H1 (cell line): ENCODE data around the gene CDC7. TPM values are rescaled to one million over a fixed set of nuclear protein-coding genes. Genes with fewer than 3 reads are reported as not detected.

Experiments
- CTCF ChIA-PET: fragments of 300-600 bp; sonication (Branson Sonifier 250); formaldehyde crosslinking; loops from one replicate; lab custom pipeline; 2021; ENCODE audit not compliant: partially characterized antibody; lab: Charles Lee
- POLR2A ChIA-PET: fragments of 300-600 bp; sonication (Branson Sonifier 250); formaldehyde crosslinking; loops from one replicate; lab custom pipeline; 2021; ENCODE audit warnings: inconsistent platforms; ENCODE audit not compliant: partially characterized antibody; lab: Charles Lee
- DNase-seq, 2 experiments: peaks; one replicate each; pipeline versions ENCODE4 v3.0.0 to v3.0.0-alpha.2; 2010 to 2022; ENCODE audit warnings: low spot score in 2 of 2, low read depth in 1 of 2, mixed read lengths in 1 of 2
- FAIRE-seq: peaks from 2 replicates; lab custom pipeline; 2011; peaks lifted over from hg19 to GRCh38; lab: Jason Lieb, UNC
- H2AFZ ChIP-seq: 2 replicates; pipeline ENCODE4 v1.8.1; 2012; ENCODE audit warnings: low read length, inconsistent platforms
- H2AK5ac ChIP-seq: 2 replicates; pipeline ENCODE4 v1.6.1; 2013; ENCODE audit warnings: low read depth, low read length
- H2BK120ac ChIP-seq: replicated peaks from 2 replicates; pipeline ENCODE3; 2013; ENCODE audit warnings: low read depth, low read length, inconsistent platforms
- H2BK12ac ChIP-seq: 2 replicates; pipeline ENCODE4 v1.6.1; 2013; ENCODE audit warnings: low read depth, low read length
- H2BK15ac ChIP-seq: 2 replicates; pipeline ENCODE4 v1.6.1; 2013; ENCODE audit warnings: low read length
- H2BK20ac ChIP-seq: 2 replicates; pipeline ENCODE4 v1.6.1; 2013; ENCODE audit warnings: low read length
- H2BK5ac ChIP-seq: 2 replicates; pipeline ENCODE4 v1.6.1; 2013; ENCODE audit warnings: low read depth, low read length
- H3K14ac ChIP-seq: 2 replicates; pipeline ENCODE4 v1.6.1; 2013; ENCODE audit warnings: inconsistent platforms; ENCODE audit not compliant: insufficient read length
- H3K18ac ChIP-seq: 2 replicates; pipeline ENCODE4 v1.6.1; 2013; ENCODE audit warnings: low read length; ENCODE audit errors: extremely low read depth
- H3K23ac ChIP-seq: 2 replicates; pipeline ENCODE4 v1.6.1; 2013; ENCODE audit warnings: inconsistent platforms; ENCODE audit not compliant: insufficient read length
- H3K23me2 ChIP-seq: 2 replicates; pipeline ENCODE4 v1.6.1; 2013; ENCODE audit warnings: low read depth, low read length
- H3K27ac ChIP-seq: 2 replicates; pipeline ENCODE4 v1.6.1; 2011; ENCODE audit warnings: low read depth, low read length, inconsistent platforms
- H3K27me3 ChIP-seq, 4 experiments: replicated peaks in 1 of 4; 1 replicate in 1 of 4; 2 replicates in 3 of 4; pipeline versions ENCODE4 v1.6.1 to v1.8.1; 2011 to 2013; ENCODE audit warnings: low read length in 3 of 4, mild to moderate bottlenecking in 3 of 4, inconsistent platforms in 2 of 4, mixed read lengths in 2 of 4, moderate library complexity in 1 of 4; ENCODE audit not compliant: control insufficient read depth in 3 of 4, insufficient read depth in 3 of 4; ENCODE audit errors: extremely low read depth in 1 of 4
- H3K36me3 ChIP-seq, 4 experiments: 2 replicates each; pipeline versions ENCODE4 v1.6.1 to v1.8.1; 2011 to 2013; ENCODE audit warnings: mild to moderate bottlenecking in 4 of 4, low read length in 3 of 4, moderate library complexity in 2 of 4, control low read depth in 1 of 4, inconsistent platforms in 1 of 4; ENCODE audit not compliant: insufficient read depth in 4 of 4, control insufficient read depth in 2 of 4
- H3K4ac ChIP-seq: replicated peaks from 2 replicates; pipeline ENCODE3; 2013; ENCODE audit warnings: low read length, low read depth, mixed read lengths, inconsistent platforms; ENCODE audit not compliant: insufficient read length
- H3K4me1 ChIP-seq, 4 experiments: replicated peaks in 1 of 4; 1 replicate in 1 of 4; 2 replicates in 3 of 4; pipeline versions ENCODE4 v1.6.1 to v1.8.1; 2011 to 2013; ENCODE audit warnings: low read length in 3 of 4, inconsistent platforms in 2 of 4, mixed read lengths in 1 of 4; ENCODE audit not compliant: insufficient read depth in 4 of 4, control insufficient read depth in 3 of 4
- H3K4me2 ChIP-seq, 2 experiments: 2 replicates each; pipeline versions ENCODE4 v1.6.1 to v1.8.1; 2011 to 2013; ENCODE audit warnings: low read depth in 2 of 2, low read length in 2 of 2, control low read depth in 1 of 2, inconsistent platforms in 1 of 2, mild to moderate bottlenecking in 1 of 2; ENCODE audit not compliant: insufficient read depth in 1 of 2
- H3K4me3 ChIP-seq, 4 experiments: fragments of 200-600, 300-600 bp in 1 of 4; sonication (generic), shearing (Covaris generic), sonication (Bioruptor Twin) in 1 of 4; 2 replicates each; pipeline versions ENCODE4 v1.5.1 to v1.8.1; 2011 to 2016; ENCODE audit warnings: low read length in 4 of 4, low read depth in 3 of 4, control low read depth in 2 of 4, inconsistent platforms in 2 of 4, mild to moderate bottlenecking in 2 of 4, mixed read lengths in 1 of 4, moderate library complexity in 1 of 4; ENCODE audit not compliant: insufficient read depth in 2 of 4; ENCODE audit errors: extremely low read depth in 1 of 4
- H3K56ac ChIP-seq: replicated peaks from 2 replicates; pipeline ENCODE3; 2013; ENCODE audit warnings: low read depth, mild to moderate bottlenecking, mixed read lengths, low read length, inconsistent platforms; ENCODE audit not compliant: insufficient read length
- H3K79me1 ChIP-seq: 2 replicates; pipeline ENCODE4 v1.6.1; 2013; ENCODE audit warnings: low read depth, low read length, control low read depth
- H3K79me2 ChIP-seq, 2 experiments: 2 replicates each; pipeline versions ENCODE4 v1.6.1 to v1.8.1; 2012 to 2013; ENCODE audit warnings: low read length in 2 of 2, mild to moderate bottlenecking in 2 of 2, inconsistent platforms in 1 of 2; ENCODE audit not compliant: insufficient read depth in 2 of 2, control insufficient read depth in 1 of 2
- H3K9ac ChIP-seq, 4 experiments: replicated peaks in 1 of 4; 1 replicate in 1 of 4; 2 replicates in 3 of 4; pipeline versions ENCODE4 v1.6.1 to v1.8.1; 2011 to 2013; ENCODE audit warnings: low read depth in 3 of 4, low read length in 3 of 4, control low read depth in 2 of 4, mild to moderate bottlenecking in 2 of 4, moderate library complexity in 2 of 4, inconsistent platforms in 1 of 4; ENCODE audit errors: extremely low read depth in 1 of 4
- H3K9me3 ChIP-seq, 2 experiments: 2 replicates each; pipeline versions ENCODE4 v1.6.1 to v1.8.1; 2012 to 2013; ENCODE audit warnings: mild to moderate bottlenecking in 2 of 2, moderate library complexity in 2 of 2, control low read depth in 1 of 2, inconsistent platforms in 1 of 2, low read depth in 1 of 2, low read length in 1 of 2, mixed read lengths in 1 of 2; ENCODE audit not compliant: insufficient read depth in 2 of 2
- H4K20me1 ChIP-seq, 2 experiments: replicated peaks in 1 of 2; 2 replicates each; pipeline versions ENCODE3 to v1.8.1; 2011 to 2013; ENCODE audit warnings: inconsistent platforms in 2 of 2, low read length in 2 of 2, mild to moderate bottlenecking in 1 of 2; ENCODE audit not compliant: insufficient read depth in 2 of 2, control insufficient read depth in 1 of 2
- H4K5ac ChIP-seq: 2 replicates; pipeline ENCODE4 v1.6.1; 2013; ENCODE audit warnings: low read length, low read depth, mixed read lengths, inconsistent platforms; ENCODE audit not compliant: insufficient read length
- H4K8ac ChIP-seq: 2 replicates; pipeline ENCODE4 v1.8.0; 2013; ENCODE audit warnings: mild to moderate bottlenecking, moderate library complexity, low read length, inconsistent platforms; ENCODE audit not compliant: insufficient read depth; ENCODE audit errors: extremely low read depth
- H4K91ac ChIP-seq: replicated peaks from 2 replicates; pipeline ENCODE3; 2013; ENCODE audit warnings: low read length, mixed read lengths, inconsistent platforms; ENCODE audit not compliant: insufficient read length
- WGBS, 2 experiments: shearing (Covaris generic) in 1 of 2; methylation state at CpG; one replicate each; pipeline versions ENCODE4 v1.1.6 to v1.1.7; 2013 to 2015; ENCODE audit warnings: low lambda C conversion rate in 2 of 2, mixed read lengths in 2 of 2, inconsistent platforms in 1 of 2, low coverage in 1 of 2, missing lambda C conversion rate in 1 of 2; ENCODE audit not compliant: insufficient replicate concordance in 2 of 2, insufficient coverage in 1 of 2, insufficient read length in 1 of 2; ENCODE audit errors: extremely low coverage in 1 of 2, missing lambda C conversion rate in 1 of 2; 5-methylcytosine and 5-hydroxymethylcytosine counted together
- polyA plus RNA-seq, 7 experiments: library from polyadenylated mRNA; depleted of rRNA in 3 of 7; stranded (reverse) in 5 of 7; unstranded in 2 of 7; fragments of >200 nt in 5 of 7; fragments of 200-250 nt in 2 of 7; gene quantifications; 1 replicate in 5 of 7; 2 replicates in 1 of 7; 4 replicates in 1 of 7; pipeline versions ENCODE4 v1.2.1 to v1.2.3, GENCODE V29; 2011 to 2013; ENCODE audit warnings: missing spikeins in 2 of 7, mixed read lengths in 2 of 7
- total RNA-seq: library from RNA; stranded (reverse); fragmentation: NEBNext Ultra II Directional; extraction: Animal tissue kit (Norgen Biotek cat#: 25700); gene quantifications from 2 replicates; pipeline ENCODE4 v1.2.1, GENCODE V29; 2021

Gene CDC7
- total and polyA plus RNA-seq, 2 of the 8 experiments (the other 6 are each of a cell fraction or from before 2014, with no cell fraction given), result 12.2 to 34.4 TPM

DNA sequence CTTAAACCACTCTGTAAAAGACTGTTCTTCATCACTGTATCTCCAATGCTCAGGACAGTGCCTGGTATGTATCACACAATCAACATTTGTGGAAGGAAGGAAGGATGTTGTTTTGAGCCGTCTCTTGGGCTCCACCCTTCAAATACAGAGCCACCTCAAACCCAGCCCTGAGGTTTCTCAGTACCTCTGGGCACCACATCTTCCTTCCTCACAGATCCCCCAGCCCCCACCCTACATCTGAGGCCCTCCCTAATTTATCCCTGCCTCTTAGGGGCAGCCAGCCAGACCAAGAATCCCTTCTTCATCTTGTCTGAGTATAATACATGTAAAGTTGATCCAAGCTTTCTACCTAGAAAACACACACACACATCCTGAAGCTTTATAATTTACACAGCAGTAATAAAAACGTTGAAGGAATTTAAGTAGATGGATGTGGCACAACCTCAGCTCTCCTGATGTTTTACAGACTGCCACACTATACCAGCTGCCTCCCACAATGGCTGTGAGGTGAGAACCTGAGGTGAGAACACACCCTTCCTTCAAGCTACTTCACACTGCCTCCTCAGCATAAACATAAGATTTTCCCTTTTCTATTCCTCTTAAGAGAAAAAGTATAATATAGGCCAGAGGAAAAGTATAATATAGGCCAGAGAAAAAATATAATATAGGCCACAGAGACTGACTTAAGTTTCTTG is 48.5 kb downstream of the CDC7 start:
- no peak overlapping the region for H2BK15ac ChIP-seq
- H4K5ac ChIP-seq, result no peak overlapping the region
- H3K9ac ChIP-seq, result no peak overlapping the region
- no peaks in the 10 kb centered on the region for H3K9me3 ChIP-seq
- H2BK5ac ChIP-seq, result no peak overlapping the region
- no peak overlapping the region for H2AFZ ChIP-seq
- no peak overlapping the region for H2AK5ac ChIP-seq
- no peak overlapping the region for H4K91ac ChIP-seq
- no peak overlapping the region for H3K23ac ChIP-seq
- no peak overlapping the region for H2BK120ac ChIP-seq
- no peaks in the 10 kb centered on the region for H3K79me2 ChIP-seq
- peaks cover 0 to 3% (median 0%) of the 10 kb centered on the region in 4 experiments; a peak in 1 of 7 replicates for H3K4me1 ChIP-seq
- H3K14ac ChIP-seq, result no peak overlapping the region
- H3K56ac ChIP-seq, result no peak overlapping the region
- H3K79me1 ChIP-seq, result no peaks in the 10 kb centered on the region
- H3K23me2 ChIP-seq, result no peaks in the 10 kb centered on the region
- POLR2A ChIA-PET, result interaction anchor here (0.7 kb wide), 1 partner anchor 9 kb away, joined by 3 read pairs; no protein-coding TSS in a partner anchor
- DNase-seq (no peak), FAIRE-seq (no peak)
- no peak overlapping the region for H3K4me3 ChIP-seq
- no peak overlapping the region for H3K4me2 ChIP-seq
- H3K27ac ChIP-seq, result no peak overlapping the region
- H3K27me3 ChIP-seq, result no peaks in the 10 kb centered on the region
- no peak overlapping the region for H3K4ac ChIP-seq
- no peak overlapping the region for H3K18ac ChIP-seq
- H2BK20ac ChIP-seq, result no peak overlapping the region
- 87% methylated on average over 2 of the region's 2 CpGs; no CpG with 5 or more reads in 1 of the 2 experiments for WGBS, 2 experiments
- H3K36me3 ChIP-seq, result no peaks in the 10 kb centered on the region
- no peaks in the 10 kb centered on the region for H4K20me1 ChIP-seq
- no peak overlapping the region for H2BK12ac ChIP-seq
- H4K8ac ChIP-seq, result no peak overlapping the region
- CTCF ChIA-PET, result interaction anchor here (1.1 kb wide), 1 partner anchor 266 kb away, joined by 4 read pairs; no protein-coding TSS in a partner anchor
